Measurements from ENCODE around the gene ECPAS.

GRCh38 chr9:111454751-111455150, 29.4 kb downstream of the ECPAS start:
- TF ChIP-seq CTCF (IDR thresholded peaks at IDR 0.05) (no peak), POLR2AphosphoS5 (IDR thresholded peaks at IDR 0.05) (no peak)
